Measurements from ENCODE around the gene LORICRIN. TPM values are rescaled to one million over a fixed set of nuclear protein-coding genes. Genes with fewer than 3 reads are reported as not detected.

Gene LORICRIN
- total RNA-seq, 4 donors from 2014 or later, result 434 to 831 (median 725) TPM

- no peak overlapping the region for H3K4me3 ChIP-seq (ENCODE audit: low read depth, poor library complexity, severe bottlenecking)
- WGBS, 2 donors, result 63 to 67% methylated on average over 2 of the region's 2 CpGs
Observed at GRCh38 chr1:153231785-153232184, 27.7 kb upstream of the LORICRIN start.

GRCh38 chr1:153232553-153232952, 26.9 kb upstream of the LORICRIN start:
- TF ChIP-seq POLR2A (IDR thresholded peaks at IDR 0.05) (no peak), CTCF (IDR thresholded peaks at IDR 0.05) (no peak)
- DNase-seq (ENCODE audit: low spot score in 2 of 2), result no peak
- intact Hi-C loops (cut with DNase I; ENCODE audit: low total_unique reads), result no loop called here
- no peak overlapping the region for H3K4me3 ChIP-seq (ENCODE audit: low read depth, poor library complexity, severe bottlenecking)
- WGBS, 2 donors, result 56 to 63% methylated on average over 3 of the region's 3 CpGs

More at GRCh38 chr1:153231785-153232184, 27.7 kb upstream of the LORICRIN start:
- DNase-seq (ENCODE audit: low spot score in 2 of 2), result no peak
- intact Hi-C loops (cut with DNase I; ENCODE audit: low total_unique reads), result no loop called here
- TF ChIP-seq CTCF (IDR thresholded peaks at IDR 0.05), result no peak
- no peak for TF ChIP-seq POLR2A (IDR thresholded peaks at IDR 0.05)

- 78 to 83% methylated on average over 1 of the region's 1 CpG for WGBS, 2 donors
- intact Hi-C loops (cut with DNase I; ENCODE audit: low total_unique reads), result no loop called here
- no peak for TF ChIP-seq POLR2A (IDR thresholded peaks at IDR 0.05)
- no peak for TF ChIP-seq CTCF (IDR thresholded peaks at IDR 0.05)
- H3K4me3 ChIP-seq (ENCODE audit: low read depth, poor library complexity, severe bottlenecking), result no peak overlapping the region
- no peak for DNase-seq (ENCODE audit: low spot score in 2 of 2)
Observed at GRCh38 chr1:153233448-153233847, 26.0 kb upstream of the LORICRIN start.

GRCh38 chr1:153238527-153238926, 21.0 kb upstream of the LORICRIN start:
- no peak for DNase-seq (ENCODE audit: low spot score in 2 of 2)
- no peak overlapping the region for H3K4me3 ChIP-seq (ENCODE audit: low read depth, poor library complexity, severe bottlenecking)
- WGBS, 2 donors, result 30 to 50% methylated on average over 2 of the region's 2 CpGs
- no peak for TF ChIP-seq POLR2A (IDR thresholded peaks at IDR 0.05)
- TF ChIP-seq CTCF (IDR thresholded peaks at IDR 0.05), result no peak
- intact Hi-C loops (cut with DNase I; ENCODE audit: low total_unique reads), result no loop called here

GRCh38 chr1:153242160-153242559, 17.3 kb upstream of the LORICRIN start:
- WGBS, 2 donors, result 69 to 82% methylated on average over 1 of the region's 1 CpG
- intact Hi-C loops (cut with DNase I; ENCODE audit: low total_unique reads), result no loop called here
- TF ChIP-seq CTCF (IDR thresholded peaks at IDR 0.05), result no peak
- no peak for TF ChIP-seq POLR2A (IDR thresholded peaks at IDR 0.05)

GRCh38 chr1:153245466-153245865, 14.0 kb upstream of the LORICRIN start:
- no peak overlapping the region for H3K4me3 ChIP-seq (ENCODE audit: low read depth, poor library complexity, severe bottlenecking)
- TF ChIP-seq POLR2A (IDR thresholded peaks at IDR 0.05), result no peak
- no peak for TF ChIP-seq CTCF (IDR thresholded peaks at IDR 0.05)
- intact Hi-C loops (cut with DNase I; ENCODE audit: low total_unique reads), result no loop called here
- DNase-seq (ENCODE audit: low spot score in 2 of 2), result no peak
- WGBS, 2 donors, result 87 to 89% methylated on average over 4 of the region's 4 CpGs

More at GRCh38 chr1:153242160-153242559, 17.3 kb upstream of the LORICRIN start:
- H3K4me3 ChIP-seq (ENCODE audit: low read depth, poor library complexity, severe bottlenecking), result no peak overlapping the region
- DNase-seq (ENCODE audit: low spot score in 2 of 2), result no peak
